HepG2 (cell line): ENCODE data around the gene SNX3. TPM values are rescaled to one million over a fixed set of nuclear protein-coding genes. Genes with fewer than 3 reads are reported as not detected.
A peak's percentile ranks its signal among the peaks of the same experiment; 100 is the strongest.

Experiments used
- AGO2 ChIP-seq: fragments of 200-400 bp; formaldehyde crosslinking; optimal IDR thresholded peaks from 2 replicates; pipeline ENCODE3; 2017; ENCODE audit warnings: mild to moderate bottlenecking, low read depth, low read length, moderate library complexity
- ATRX ChIP-seq: sonication (generic); formaldehyde crosslinking; IDR thresholded peaks from 2 replicates; pipeline ENCODE4 v1.4.0; 2020; ENCODE audit warnings: missing genetic modification reagents, borderline replicate concordance
- CBX5 ChIP-seq: sonication (generic); formaldehyde crosslinking; IDR thresholded peaks from 2 replicates; pipeline ENCODE4 v1.4.0; 2020; ENCODE audit warnings: missing genetic modification reagents, borderline replicate concordance
- DMTF1 ChIP-seq: sonication (generic); formaldehyde crosslinking; IDR thresholded peaks from 2 replicates; pipeline ENCODE4 v1.4.0; 2020; ENCODE audit warnings: mild to moderate bottlenecking, missing genetic modification reagents
- DR1 ChIP-seq: sonication (generic); formaldehyde crosslinking; IDR thresholded peaks from 2 replicates; pipeline ENCODE4 v1.8.0; 2021; ENCODE audit warnings: mild to moderate bottlenecking, missing genetic modification reagents, inconsistent platforms
- EED ChIP-seq: sonication (generic); formaldehyde crosslinking; IDR thresholded peaks from 2 replicates; pipeline ENCODE4 v1.5.0; 2020; ENCODE audit warnings: mild to moderate bottlenecking, missing genetic modification reagents
- GATAD2A ChIP-seq: IDR thresholded peaks from 2 replicates; pipeline ENCODE4 v1.6.1; 2016
- HMGXB4 ChIP-seq, 2 experiments: sonication (generic) in 1 of 2; formaldehyde crosslinking in 1 of 2; IDR thresholded peaks; 2 replicates each; pipeline versions ENCODE4 v1.4.0 to v1.6.1; 2018 to 2020; ENCODE audit warnings: missing genetic modification reagents in 2 of 2, borderline replicate concordance in 1 of 2, low read depth in 1 of 2, mild to moderate bottlenecking in 1 of 2, missing biosample characterization in 1 of 2
- MEF2D ChIP-seq: sonication (generic); formaldehyde crosslinking; IDR thresholded peaks from 2 replicates; pipeline ENCODE4 v1.5.1; 2020; ENCODE audit warnings: mild to moderate bottlenecking, missing genetic modification reagents
- RAD21 ChIP-seq: fragments of 450-650 bp; formaldehyde crosslinking; IDR thresholded peaks from 2 replicates; pipeline ENCODE4 v1.5.0; 2020; ENCODE audit warnings: mild to moderate bottlenecking
- SAP130 ChIP-seq: IDR thresholded peaks from 2 replicates; pipeline ENCODE4 v1.6.1; 2016; ENCODE audit warnings: low read depth
- SNAPC5 ChIP-seq: sonication (generic); formaldehyde crosslinking; IDR thresholded peaks from 2 replicates; pipeline ENCODE4 v1.8.1; 2023; ENCODE audit warnings: mild to moderate bottlenecking, missing genetic modification reagents, borderline replicate concordance
- SP4 ChIP-seq: sonication (generic); formaldehyde crosslinking; IDR thresholded peaks from 2 replicates; pipeline ENCODE4 v1.8.1; 2023; ENCODE audit warnings: mild to moderate bottlenecking, missing genetic modification reagents
- TBL1XR1 ChIP-seq: fragments of 150-350 bp; IDR thresholded peaks from 2 replicates; pipeline ENCODE4 v1.6.1; 2014; ENCODE audit warnings: borderline replicate concordance, low read length; ENCODE audit not compliant: partially characterized antibody
- ZFP62 ChIP-seq: sonication (generic); formaldehyde crosslinking; IDR thresholded peaks from 2 replicates; pipeline ENCODE4 v1.4.0; 2020; ENCODE audit warnings: missing genetic modification reagents
- ZFX ChIP-seq: sonication (generic); formaldehyde crosslinking; IDR thresholded peaks from 2 replicates; pipeline ENCODE4 v1.4.0; 2020; ENCODE audit warnings: mild to moderate bottlenecking, low read depth, missing genetic modification reagents, moderate library complexity
- ZNF275 ChIP-seq: sonication (generic); formaldehyde crosslinking; IDR thresholded peaks from 2 replicates; pipeline ENCODE4 v1.8.0; 2022; ENCODE audit warnings: missing genetic modification reagents, mild to moderate bottlenecking, inconsistent platforms, borderline replicate concordance
- ZNF383 ChIP-seq: sonication (generic); formaldehyde crosslinking; IDR thresholded peaks from 2 replicates; pipeline ENCODE4 v1.4.0; 2020; ENCODE audit warnings: missing genetic modification reagents, mild to moderate bottlenecking, borderline replicate concordance
- ZNF510 ChIP-seq: sonication (generic); formaldehyde crosslinking; IDR thresholded peaks from 2 replicates; pipeline ENCODE4 v1.4.0; 2020; ENCODE audit warnings: low read depth, mild to moderate bottlenecking, missing genetic modification reagents
- ZNF558 ChIP-seq: sonication (generic); formaldehyde crosslinking; IDR thresholded peaks from 2 replicates; pipeline ENCODE4 v1.9.0; 2022; ENCODE audit warnings: mild to moderate bottlenecking, missing genetic modification reagents, borderline replicate concordance
- ZNF776 ChIP-seq: sonication (generic); formaldehyde crosslinking; IDR thresholded peaks from 2 replicates; pipeline ENCODE4 v1.4.0; 2020; ENCODE audit warnings: mild to moderate bottlenecking, missing genetic modification reagents
- ZNF788 ChIP-seq: sonication (generic); formaldehyde crosslinking; IDR thresholded peaks from 2 replicates; pipeline ENCODE4 v1.5.0; 2020; ENCODE audit warnings: mild to moderate bottlenecking, missing genetic modification reagents, borderline replicate concordance
- ZNF83 ChIP-seq: sonication (generic); formaldehyde crosslinking; IDR thresholded peaks from 2 replicates; pipeline ENCODE4 v1.4.0; 2020; ENCODE audit warnings: missing genetic modification reagents, mild to moderate bottlenecking, borderline replicate concordance
- ZNF850 ChIP-seq: sonication (generic); formaldehyde crosslinking; conservative IDR thresholded peaks from 2 replicates; pipeline ENCODE4 v1.9.0; 2021; ENCODE audit warnings: mild to moderate bottlenecking, missing genetic modification reagents
- polyA plus RNA-seq, 8 experiments: library from polyadenylated mRNA; depleted of rRNA in 3 of 8; stranded (reverse) in 7 of 8; unstranded in 1 of 8; fragments of >200 nt; fragmentation: Illumina TruSeq in 4 of 8; extraction: Trizol in 4 of 8; gene quantifications; 2 replicates each; pipeline versions ENCODE4 v1.2.1 to v1.2.3, GENCODE V29; 2011 to 2016; ENCODE audit warnings: low read depth in 4 of 8, missing spikeins in 1 of 8, mixed read lengths in 1 of 8; ENCODE audit not compliant: insufficient read depth in 1 of 8
- total RNA-seq, 5 experiments: library from RNA; depleted of rRNA; stranded (reverse); fragments of >200 nt; fragmentation: Illumina TruSeq; extraction: Trizol; gene quantifications; 2 replicates each; pipeline ENCODE4 v1.2.3, GENCODE V29; 2016; ENCODE audit warnings: low read depth in 1 of 5

SNX3 gene
- total and polyA plus RNA-seq, 2 of the 13 experiments (the other 11 are each of a cell fraction or from before 2014, with no cell fraction given), result 84.9 to 226 TPM

- TF ChIP-seq ZNF275 (CRISPR knock-in tag), result no peak; the same call in 1 of the 2 replicates
- TF ChIP-seq SAP130 (CRISPR knock-in tag), result peak; percentile 27; the same call in 1 of the 2 replicates
- no peak for TF ChIP-seq MEF2D (CRISPR knock-in tag)
- TF ChIP-seq ZNF776 (CRISPR knock-in tag), result no peak
- no peak for TF ChIP-seq EED (CRISPR knock-in tag)
- 0 out of 2 replicates have a peak, but pooled peaks have one; percentile 29 for TF ChIP-seq ZNF788
- TF ChIP-seq ZNF383 (CRISPR knock-in tag), result no peak
- TF ChIP-seq RAD21 (CRISPR knock-in tag), result peak; percentile 69; the same call in 1 of the 2 replicates
- no peak for TF ChIP-seq ZNF850 (CRISPR knock-in tag)
- no peak for TF ChIP-seq TBL1XR1
- no peak for TF ChIP-seq ATRX
- TF ChIP-seq ZFP62 (CRISPR knock-in tag), result no peak
- TF ChIP-seq DR1 (CRISPR knock-in tag), result no peak
- no peak for TF ChIP-seq ZNF558
- TF ChIP-seq DMTF1 (CRISPR knock-in tag), result no peak
- peak; percentile 57; the same call in 1 of the 2 replicates for TF ChIP-seq SP4
- TF ChIP-seq ZFX, result peak; percentile 55; the same call in 1 of the 2 replicates
- TF ChIP-seq AGO2, result no peak
- TF ChIP-seq CBX5, result no peak
- peak; percentile 58 to 61; a peak in 2 of 4 replicates for TF ChIP-seq HMGXB4 (CRISPR knock-in tag; IDR thresholded peaks at IDR 0.05; ENCODE audit: borderline replicate concordance in 1 of 2, low read depth in 1 of 2)
- TF ChIP-seq SNAPC5, result no peak
- no peak for TF ChIP-seq ZNF510 (CRISPR knock-in tag)
- 0 out of 2 replicates have a peak, but pooled peaks have one; percentile 25 for TF ChIP-seq GATAD2A (CRISPR knock-in tag)
- no peak for TF ChIP-seq ZNF83 (CRISPR knock-in tag)
Measured at GRCh38 chr6:108175592-108176279, 85.1 kb downstream of the SNX3 start (continued).
